ENCODE data around the gene CARD11. TPM values are rescaled to one million over a fixed set of nuclear protein-coding genes. Genes with fewer than 3 reads are reported as not detected.
A peak's percentile ranks its signal among the peaks of the same experiment; 100 is the strongest.

The CARD11 gene
- total RNA-seq, 1 experiment from 2014 or later: 0.04 TPM

GRCh38 chr7:2873686-2874551 lies 169.7 kb downstream of the CARD11 start:
- peak; percentile 99 for DNase-seq (ENCODE audit: low spot score)

GRCh38 chr7:2873146-2873545 lies 170.5 kb downstream of the CARD11 start:
- DNase-seq (ENCODE audit: low spot score): peak; percentile 54

DNA sequence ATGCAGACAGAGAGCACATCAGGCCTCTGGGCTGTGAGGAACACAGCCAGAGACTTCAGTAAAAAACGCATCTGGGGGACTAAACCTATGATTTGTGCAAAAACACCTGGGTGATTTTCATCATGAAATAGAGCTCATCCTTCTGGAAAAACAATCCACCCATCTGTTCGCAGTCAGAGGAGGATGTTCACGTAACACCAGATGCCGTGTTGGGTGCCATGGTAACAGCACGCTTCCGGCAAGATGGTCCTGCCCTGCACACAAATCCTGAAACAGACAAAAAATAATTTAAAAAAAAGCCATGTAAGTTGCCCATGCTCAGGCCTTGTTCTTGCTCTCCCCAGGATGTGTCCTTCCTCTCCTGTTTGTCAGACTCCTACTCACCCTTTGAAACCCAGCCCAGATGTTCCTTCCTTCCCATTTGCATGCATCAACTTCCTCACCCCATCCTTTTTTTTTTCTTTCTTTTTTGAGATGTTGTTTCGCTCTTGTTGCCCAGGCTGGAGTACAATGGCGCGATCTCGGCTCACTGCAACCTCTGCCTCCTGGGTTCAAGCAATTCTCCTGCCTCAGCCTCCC lies 171.3 kb downstream of the CARD11 start:
- DNase-seq (ENCODE audit: low spot score): peak; percentile 21

DNA sequence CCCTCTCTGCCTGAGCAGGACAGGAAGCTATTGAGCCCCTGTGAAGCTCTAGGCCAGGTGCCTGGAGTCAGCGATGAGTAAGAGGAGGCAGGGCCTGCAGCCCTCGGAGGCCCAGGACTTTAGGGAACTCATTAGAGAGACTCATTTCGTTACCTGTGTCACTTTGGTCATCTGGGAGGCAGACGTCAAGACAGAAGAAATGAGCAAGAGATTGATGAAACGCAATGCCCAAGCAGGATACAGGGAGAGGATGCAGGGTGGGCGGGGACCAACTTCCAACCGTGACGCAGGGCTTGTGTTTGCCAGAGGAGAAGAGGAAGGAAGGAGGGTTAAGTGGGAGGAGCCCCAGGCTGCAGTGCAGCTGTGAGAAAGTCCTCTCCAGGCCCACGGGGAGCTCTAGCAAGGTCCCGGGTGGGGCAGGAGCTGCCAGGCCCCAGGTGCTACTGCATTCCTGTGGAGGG lies 173.2 kb downstream of the CARD11 start:
- peak; percentile 87 for DNase-seq (ENCODE audit: low spot score)

DNA sequence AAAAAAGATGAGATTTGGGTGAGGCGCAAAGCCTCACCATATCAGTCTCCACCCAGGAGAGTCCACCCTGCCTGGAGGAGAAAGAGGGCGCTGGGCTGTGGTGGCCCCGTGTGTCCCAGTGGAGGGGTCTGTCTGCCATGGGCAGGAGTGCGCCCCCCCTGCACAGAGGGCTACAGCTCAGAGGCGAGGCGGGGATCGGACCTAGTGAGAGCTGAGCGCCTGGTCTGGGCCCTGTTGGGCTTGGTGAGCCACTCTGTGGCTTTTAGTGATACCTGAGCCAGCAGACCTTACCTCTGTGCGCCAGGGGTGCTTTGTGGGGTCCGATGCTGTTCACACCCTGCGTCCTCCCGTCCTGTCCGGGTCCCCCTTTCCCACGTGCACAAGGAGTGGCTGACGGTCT lies 173.7 kb downstream of the CARD11 start:
- DNase-seq (ENCODE audit: low spot score): no peak

- no peak for DNase-seq (ENCODE audit: low spot score)
Measured at GRCh38 chr7:2866601-2867000, 177.1 kb downstream of the CARD11 start.

DNA sequence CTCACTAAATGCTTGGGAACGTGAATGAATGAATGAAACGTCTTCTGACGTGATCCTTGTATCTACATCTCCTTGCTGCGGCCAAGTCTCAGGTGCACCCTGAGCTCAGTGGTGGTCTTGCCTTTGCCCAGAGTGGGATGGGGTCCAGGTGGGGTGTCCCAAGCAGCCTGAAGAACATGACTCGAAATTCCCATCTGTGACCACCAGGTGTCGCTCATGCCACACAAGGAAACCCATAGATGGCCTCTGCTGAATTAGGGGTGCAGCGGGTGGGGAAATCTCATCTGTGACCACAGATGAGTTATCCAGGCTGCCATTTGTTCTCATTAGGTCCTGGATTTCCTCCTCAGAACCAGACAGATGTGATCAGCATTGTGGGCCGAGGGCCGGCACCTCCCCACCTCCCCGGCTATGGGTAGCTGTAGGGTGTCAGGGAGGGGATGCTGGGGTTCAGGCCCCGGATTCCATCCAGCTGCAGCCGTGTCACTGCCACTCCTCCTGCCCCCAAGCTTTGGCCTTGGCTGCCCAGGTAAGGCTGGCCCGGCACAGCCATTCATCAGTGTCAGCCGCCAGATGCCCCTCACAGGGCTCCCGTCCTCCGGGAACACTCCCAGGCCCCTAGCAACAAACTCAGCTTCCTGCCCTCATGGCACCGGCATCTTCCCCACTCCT lies 178.5 kb downstream of the CARD11 start:
- DNase-seq (ENCODE audit: low spot score): peak; percentile 91

GRCh38 chr7:2864204-2864985 lies 179.3 kb downstream of the CARD11 start:
- DNase-seq (ENCODE audit: low spot score): peak; percentile 76

DNA sequence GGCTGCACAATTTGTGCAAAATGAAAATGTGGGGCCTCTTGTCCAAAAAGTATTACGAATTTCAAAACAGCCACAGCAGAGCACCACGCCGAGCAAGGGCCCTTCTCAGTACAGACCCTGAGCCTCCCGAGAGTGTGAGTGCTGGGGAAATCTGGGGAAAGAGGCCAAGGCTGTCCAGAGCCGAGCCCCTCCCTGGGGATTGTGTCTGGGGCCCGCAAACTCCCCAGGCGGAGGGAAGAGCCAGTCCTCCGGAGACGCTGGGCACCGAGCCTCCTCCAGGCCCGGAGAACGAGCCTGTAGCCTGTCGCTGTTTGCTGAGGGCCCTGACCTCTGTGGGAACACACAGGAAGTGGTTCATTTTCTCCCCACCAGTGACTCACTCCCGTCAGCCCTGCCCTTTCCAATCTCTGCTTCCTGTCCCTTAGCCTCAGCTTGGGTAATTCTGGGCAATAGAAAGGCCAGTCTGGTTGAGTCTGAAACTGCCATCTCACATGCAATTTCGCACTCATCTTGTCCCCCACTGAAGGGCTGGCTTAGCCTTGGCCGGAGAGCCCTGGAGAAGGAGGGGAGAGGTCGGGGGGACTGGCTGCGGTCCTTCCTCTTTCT lies 180.1 kb downstream of the CARD11 start:
- peak; percentile 100 for DNase-seq (ENCODE audit: low spot score)

- DNase-seq (ENCODE audit: low spot score): no peak
Measured at GRCh38 chr7:2862831-2863361, 180.8 kb downstream of the CARD11 start.

- DNase-seq (ENCODE audit: low spot score): no peak
Measured at GRCh38 chr7:2861509-2861908, 182.2 kb downstream of the CARD11 start.

DNA sequence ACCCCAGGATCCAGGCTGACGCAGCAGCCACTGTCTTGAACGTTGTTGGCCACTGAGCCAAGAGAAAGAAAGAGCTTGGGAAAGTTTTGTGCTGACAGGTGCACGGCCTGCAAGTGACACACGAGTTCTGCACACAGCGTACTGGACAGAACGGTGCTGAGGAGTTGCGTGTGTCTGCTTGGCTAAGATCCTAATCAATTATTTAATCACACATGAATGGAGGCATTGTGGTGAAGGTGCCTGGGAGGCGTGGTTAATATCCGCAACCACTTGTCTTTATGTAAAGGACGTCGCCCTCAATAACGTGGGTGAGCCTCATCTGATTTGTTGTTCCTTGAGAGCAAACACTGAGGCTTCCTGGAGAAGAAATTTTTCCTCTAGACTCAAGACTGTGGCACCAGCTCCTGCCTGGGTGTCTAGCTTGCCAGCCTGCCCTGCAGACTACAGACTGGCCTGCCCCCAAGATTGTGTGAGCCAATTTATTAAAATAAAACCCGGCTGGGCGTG lies 183.0 kb downstream of the CARD11 start:
- DNase-seq (ENCODE audit: low spot score): no peak

- DNase-seq (ENCODE audit: low spot score): no peak
Measured at GRCh38 chr7:2859952-2860351, 183.7 kb downstream of the CARD11 start.

- no peak for DNase-seq (ENCODE audit: low spot score)
Measured at GRCh38 chr7:2858621-2859020, 185.0 kb downstream of the CARD11 start.

- DNase-seq (ENCODE audit: low spot score): no peak
Measured at GRCh38 chr7:2856388-2857169, 187.1 kb downstream of the CARD11 start.

Other genes starting within 250 kb of the CARD11 start
- 14.4 and 24.4 TPM in 2 replicates for gene GNA12, start 199.6 kb downstream of the CARD11 start, total RNA-seq (2014; rRNA removed; shearing (Covaris generic))